HepG2 (cell line): ENCODE measurements around the gene TMCC2. TPM values are rescaled to one million over a fixed set of nuclear protein-coding genes. Genes with fewer than 3 reads are reported as not detected.

Source experiments
- FOSL2 ChIP-seq: sonication (generic); formaldehyde crosslinking; IDR thresholded peaks from 2 replicates; pipeline ENCODE4 v1.4.0; 2020; ENCODE audit warnings: missing genetic modification reagents
- HMG20B ChIP-seq: conservative IDR thresholded peaks from 2 replicates; pipeline ENCODE4 v1.6.1; 2016; ENCODE audit warnings: missing genetic modification reagents, missing compliant biosample characterization
- IKZF1 ChIP-seq: fragments of 450-650 bp; IDR thresholded peaks from 2 replicates; pipeline ENCODE4 v1.7.1; 2016
- IKZF4 ChIP-seq: sonication (generic); formaldehyde crosslinking; IDR thresholded peaks from 2 replicates; pipeline ENCODE4 v1.5.1; 2020; ENCODE audit warnings: borderline replicate concordance, mild to moderate bottlenecking, low read depth, missing genetic modification reagents; ENCODE audit errors: not compliant biosample characterization
- LCORL ChIP-seq, 2 experiments: fragments of 450-650 bp in 1 of 2; sonication (generic) in 1 of 2; formaldehyde crosslinking in 1 of 2; IDR thresholded peaks; 2 replicates each; pipeline versions ENCODE4 v1.5.0 to v1.6.1; 2017 to 2020; ENCODE audit warnings: antibody characterized with exemption in 1 of 2, missing genetic modification reagents in 1 of 2
- MEF2D ChIP-seq: sonication (generic); formaldehyde crosslinking; IDR thresholded peaks from 2 replicates; pipeline ENCODE4 v1.5.1; 2020; ENCODE audit warnings: mild to moderate bottlenecking, missing genetic modification reagents
- MTA3 ChIP-seq: sonication (generic); formaldehyde crosslinking; IDR thresholded peaks from 2 replicates; pipeline ENCODE4 v1.4.0; 2020; ENCODE audit warnings: missing genetic modification reagents
- NCOA2 ChIP-seq: sonication (generic); formaldehyde crosslinking; IDR thresholded peaks from 2 replicates; pipeline ENCODE4 v1.8.0; 2022; ENCODE audit warnings: inconsistent platforms
- NFE2L2 ChIP-seq: fragments of 150-350 bp; IDR thresholded peaks from 2 replicates; pipeline ENCODE4 v1.6.1; 2014; ENCODE audit warnings: low read length
- NPAS2 ChIP-seq: sonication (generic); formaldehyde crosslinking; IDR thresholded peaks from 2 replicates; pipeline ENCODE4 v1.8.0; 2022; ENCODE audit warnings: mild to moderate bottlenecking, missing genetic modification reagents, borderline replicate concordance
- TOPORS ChIP-seq: sonication (generic); formaldehyde crosslinking; IDR thresholded peaks from 2 replicates; pipeline ENCODE4 v1.8.0; 2023; ENCODE audit warnings: mild to moderate bottlenecking, missing genetic modification reagents
- ZNF33A ChIP-seq: sonication (generic); formaldehyde crosslinking; IDR thresholded peaks from 2 replicates; pipeline ENCODE4 v1.5.1; 2020; ENCODE audit warnings: missing genetic modification reagents, mild to moderate bottlenecking, moderate library complexity, borderline replicate concordance
- ZNF629 ChIP-seq: sonication (generic); formaldehyde crosslinking; conservative IDR thresholded peaks from 2 replicates; pipeline ENCODE4 v1.5.0; 2020; ENCODE audit warnings: missing genetic modification reagents
- ZNF644 ChIP-seq: IDR thresholded peaks from 2 replicates; pipeline ENCODE4 v1.6.1; 2016; ENCODE audit warnings: low read depth
- polyA plus RNA-seq, 8 experiments: library from polyadenylated mRNA; depleted of rRNA in 3 of 8; stranded (reverse) in 7 of 8; unstranded in 1 of 8; fragments of >200 nt; fragmentation: Illumina TruSeq in 4 of 8; extraction: Trizol in 4 of 8; gene quantifications; 2 replicates each; pipeline versions ENCODE4 v1.2.1 to v1.2.3, GENCODE V29; 2011 to 2016; ENCODE audit warnings: low read depth in 4 of 8, missing spikeins in 1 of 8, mixed read lengths in 1 of 8; ENCODE audit not compliant: insufficient read depth in 1 of 8
- total RNA-seq, 5 experiments: library from RNA; depleted of rRNA; stranded (reverse); fragments of >200 nt; fragmentation: Illumina TruSeq; extraction: Trizol; gene quantifications; 2 replicates each; pipeline ENCODE4 v1.2.3, GENCODE V29; 2016; ENCODE audit warnings: low read depth in 1 of 5
- TF ChIP-seq, protein P1 (sequence below): sonication (generic); formaldehyde crosslinking; IDR thresholded peaks from 2 replicates; pipeline ENCODE4 v1.4.0; 2020; ENCODE audit warnings: missing genetic modification reagents, mild to moderate bottlenecking, borderline replicate concordance
- TF ChIP-seq, protein P2 (sequence below): sonication (generic); formaldehyde crosslinking; IDR thresholded peaks from 2 replicates; pipeline ENCODE4 v1.4.0; 2020; ENCODE audit warnings: mild to moderate bottlenecking, missing genetic modification reagents
- TF ChIP-seq, protein P3 (sequence below), 2 experiments: IDR thresholded peaks; 2 replicates each; pipeline ENCODE4 v1.6.1; 2011 to 2012; ENCODE audit warnings: low read length in 2 of 2, borderline replicate concordance in 1 of 2, low read depth in 1 of 2, mild to moderate bottlenecking in 1 of 2, moderate library complexity in 1 of 2
- TF ChIP-seq, protein P4 (sequence below): sonication (generic); formaldehyde crosslinking; IDR thresholded peaks from 2 replicates; pipeline ENCODE4 v1.5.1; 2020; ENCODE audit warnings: missing genetic modification reagents, mild to moderate bottlenecking, borderline replicate concordance

TMCC2 gene
- total and polyA plus RNA-seq, 2 of the 13 experiments (the other 11 are each of a cell fraction or from before 2014, with no cell fraction given), result 0.12 to 0.24 TPM

DNA sequence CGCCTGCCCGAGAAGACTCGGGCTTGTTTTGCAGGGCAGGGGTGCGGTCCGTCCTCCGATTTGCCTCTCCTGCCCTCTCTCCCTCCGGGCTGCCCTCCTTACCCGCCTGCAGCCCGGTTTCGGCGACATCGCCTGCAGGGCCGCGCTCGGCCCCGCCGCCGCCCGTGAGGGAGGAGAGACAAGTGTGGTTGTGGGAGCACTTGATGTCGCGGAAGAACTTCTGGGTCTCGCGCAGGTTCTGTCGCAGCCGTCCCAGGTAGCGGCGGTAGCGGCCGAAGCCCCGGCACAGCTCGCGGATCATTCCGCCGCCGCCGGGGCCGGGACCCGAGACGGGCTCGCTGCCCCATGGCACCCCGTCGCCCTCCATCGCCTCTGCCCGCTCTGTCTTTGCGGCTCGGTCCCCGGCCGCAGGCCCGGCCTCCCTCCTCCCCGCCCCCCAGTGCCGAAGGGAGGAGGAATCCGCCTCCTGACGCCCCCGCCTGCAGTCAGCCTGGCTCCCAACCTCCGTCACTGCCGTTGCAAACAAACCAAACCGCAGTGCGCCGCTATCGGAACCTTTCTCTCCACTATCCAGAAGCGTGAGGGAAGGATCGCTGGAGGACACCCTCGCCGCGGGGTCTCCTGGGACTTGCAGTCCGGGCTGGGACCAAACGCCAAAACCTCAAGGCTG lies 16.4 kb upstream of the TMCC2 start, which contains the start of gene DSTYK (continued):
- TF ChIP-seq, protein P1, sequence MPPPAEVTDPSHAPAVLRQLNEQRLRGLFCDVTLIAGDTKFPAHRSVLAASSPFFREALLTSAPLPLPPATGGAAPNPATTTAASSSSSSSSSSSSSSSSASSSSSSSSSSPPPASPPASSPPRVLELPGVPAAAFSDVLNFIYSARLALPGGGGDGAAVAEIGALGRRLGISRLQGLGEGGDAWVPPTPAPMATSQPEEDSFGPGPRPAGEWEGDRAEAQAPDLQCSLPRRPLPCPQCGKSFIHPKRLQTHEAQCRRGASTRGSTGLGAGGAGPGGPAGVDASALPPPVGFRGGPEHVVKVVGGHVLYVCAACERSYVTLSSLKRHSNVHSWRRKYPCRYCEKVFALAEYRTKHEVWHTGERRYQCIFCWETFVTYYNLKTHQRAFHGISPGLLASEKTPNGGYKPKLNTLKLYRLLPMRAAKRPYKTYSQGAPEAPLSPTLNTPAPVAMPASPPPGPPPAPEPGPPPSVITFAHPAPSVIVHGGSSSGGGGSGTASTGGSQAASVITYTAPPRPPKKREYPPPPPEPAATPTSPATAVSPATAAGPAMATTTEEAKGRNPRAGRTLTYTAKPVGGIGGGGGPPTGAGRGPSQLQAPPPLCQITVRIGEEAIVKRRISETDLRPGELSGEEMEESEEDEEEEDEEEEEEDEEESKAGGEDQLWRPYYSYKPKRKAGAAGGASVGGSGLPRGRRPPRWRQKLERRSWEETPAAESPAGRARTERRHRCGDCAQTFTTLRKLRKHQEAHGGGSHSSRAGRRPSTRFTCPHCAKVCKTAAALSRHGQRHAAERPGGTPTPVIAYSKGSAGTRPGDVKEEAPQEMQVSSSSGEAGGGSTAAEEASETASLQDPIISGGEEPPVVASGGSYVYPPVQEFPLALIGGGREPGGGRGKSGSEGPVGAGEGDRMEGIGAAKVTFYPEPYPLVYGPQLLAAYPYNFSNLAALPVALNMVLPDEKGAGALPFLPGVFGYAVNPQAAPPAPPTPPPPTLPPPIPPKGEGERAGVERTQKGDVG (CRISPR knock-in tag), result 0 out of 2 replicates have a peak, but pooled peaks have one; percentile 46
- TF ChIP-seq IKZF4 (CRISPR knock-in tag) (no peak), MTA3 (CRISPR knock-in tag) (0 out of 2 replicates have a peak, but pooled peaks have one; percentile 76), TOPORS (CRISPR knock-in tag) (no peak; the same call in 1 of the 2 replicates), LCORL (IDR thresholded peaks at IDR 0.05) (no peak), LCORL (CRISPR knock-in tag; IDR thresholded peaks at IDR 0.05) (peak; percentile 90), NFE2L2 (no peak), ZNF644 (no peak), NPAS2 (CRISPR knock-in tag) (no peak), NCOA2 (peak; percentile 51; the same call in 1 of the 2 replicates), MEF2D (0 out of 2 replicates have a peak, but pooled peaks have one; percentile 14), ZNF629 (CRISPR knock-in tag) (0 out of 2 replicates have a peak, but pooled peaks have one; percentile 36), ZNF33A (CRISPR knock-in tag) (0 out of 2 replicates have a peak, but pooled peaks have one; percentile 20), HMG20B (CRISPR knock-in tag) (peak; percentile 19; the same call in 1 of the 2 replicates), IKZF1 (no peak), FOSL2 (CRISPR knock-in tag) (peak; percentile 72)
- TF ChIP-seq, protein P2, sequence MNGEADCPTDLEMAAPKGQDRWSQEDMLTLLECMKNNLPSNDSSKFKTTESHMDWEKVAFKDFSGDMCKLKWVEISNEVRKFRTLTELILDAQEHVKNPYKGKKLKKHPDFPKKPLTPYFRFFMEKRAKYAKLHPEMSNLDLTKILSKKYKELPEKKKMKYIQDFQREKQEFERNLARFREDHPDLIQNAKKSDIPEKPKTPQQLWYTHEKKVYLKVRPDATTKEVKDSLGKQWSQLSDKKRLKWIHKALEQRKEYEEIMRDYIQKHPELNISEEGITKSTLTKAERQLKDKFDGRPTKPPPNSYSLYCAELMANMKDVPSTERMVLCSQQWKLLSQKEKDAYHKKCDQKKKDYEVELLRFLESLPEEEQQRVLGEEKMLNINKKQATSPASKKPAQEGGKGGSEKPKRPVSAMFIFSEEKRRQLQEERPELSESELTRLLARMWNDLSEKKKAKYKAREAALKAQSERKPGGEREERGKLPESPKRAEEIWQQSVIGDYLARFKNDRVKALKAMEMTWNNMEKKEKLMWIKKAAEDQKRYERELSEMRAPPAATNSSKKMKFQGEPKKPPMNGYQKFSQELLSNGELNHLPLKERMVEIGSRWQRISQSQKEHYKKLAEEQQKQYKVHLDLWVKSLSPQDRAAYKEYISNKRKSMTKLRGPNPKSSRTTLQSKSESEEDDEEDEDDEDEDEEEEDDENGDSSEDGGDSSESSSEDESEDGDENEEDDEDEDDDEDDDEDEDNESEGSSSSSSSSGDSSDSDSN (CRISPR knock-in tag), result peak; percentile 97
- TF ChIP-seq, protein P3, sequence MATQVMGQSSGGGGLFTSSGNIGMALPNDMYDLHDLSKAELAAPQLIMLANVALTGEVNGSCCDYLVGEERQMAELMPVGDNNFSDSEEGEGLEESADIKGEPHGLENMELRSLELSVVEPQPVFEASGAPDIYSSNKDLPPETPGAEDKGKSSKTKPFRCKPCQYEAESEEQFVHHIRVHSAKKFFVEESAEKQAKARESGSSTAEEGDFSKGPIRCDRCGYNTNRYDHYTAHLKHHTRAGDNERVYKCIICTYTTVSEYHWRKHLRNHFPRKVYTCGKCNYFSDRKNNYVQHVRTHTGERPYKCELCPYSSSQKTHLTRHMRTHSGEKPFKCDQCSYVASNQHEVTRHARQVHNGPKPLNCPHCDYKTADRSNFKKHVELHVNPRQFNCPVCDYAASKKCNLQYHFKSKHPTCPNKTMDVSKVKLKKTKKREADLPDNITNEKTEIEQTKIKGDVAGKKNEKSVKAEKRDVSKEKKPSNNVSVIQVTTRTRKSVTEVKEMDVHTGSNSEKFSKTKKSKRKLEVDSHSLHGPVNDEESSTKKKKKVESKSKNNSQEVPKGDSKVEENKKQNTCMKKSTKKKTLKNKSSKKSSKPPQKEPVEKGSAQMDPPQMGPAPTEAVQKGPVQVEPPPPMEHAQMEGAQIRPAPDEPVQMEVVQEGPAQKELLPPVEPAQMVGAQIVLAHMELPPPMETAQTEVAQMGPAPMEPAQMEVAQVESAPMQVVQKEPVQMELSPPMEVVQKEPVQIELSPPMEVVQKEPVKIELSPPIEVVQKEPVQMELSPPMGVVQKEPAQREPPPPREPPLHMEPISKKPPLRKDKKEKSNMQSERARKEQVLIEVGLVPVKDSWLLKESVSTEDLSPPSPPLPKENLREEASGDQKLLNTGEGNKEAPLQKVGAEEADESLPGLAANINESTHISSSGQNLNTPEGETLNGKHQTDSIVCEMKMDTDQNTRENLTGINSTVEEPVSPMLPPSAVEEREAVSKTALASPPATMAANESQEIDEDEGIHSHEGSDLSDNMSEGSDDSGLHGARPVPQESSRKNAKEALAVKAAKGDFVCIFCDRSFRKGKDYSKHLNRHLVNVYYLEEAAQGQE (IDR thresholded peaks at IDR 0.05; ENCODE audit: borderline replicate concordance in 1 of 2, low read depth in 1 of 2, low read length in 2 of 2), result peak in 1 of 2 experiments; percentile 6; a peak in 1 of 4 replicates
- TF ChIP-seq, protein P4, sequence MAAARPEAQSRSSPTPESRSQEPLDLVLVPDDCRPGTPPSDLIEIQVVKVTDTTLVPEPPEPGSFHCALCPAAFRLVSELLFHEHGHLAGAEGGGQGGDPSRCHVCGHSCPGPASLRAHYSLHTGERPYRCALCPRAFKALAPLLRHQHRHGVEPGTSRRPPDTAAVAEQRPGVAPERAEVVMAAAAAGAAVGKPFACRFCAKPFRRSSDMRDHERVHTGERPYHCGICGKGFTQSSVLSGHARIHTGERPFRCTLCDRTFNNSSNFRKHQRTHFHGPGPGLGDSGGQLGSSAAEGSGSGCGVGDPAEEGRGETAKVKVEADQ (CRISPR knock-in tag), result peak; percentile 29; the same call in 1 of the 2 replicates
